ENCODE measurements around the gene ATF3. TPM values are rescaled to one million over a fixed set of nuclear protein-coding genes. Genes with fewer than 3 reads are reported as not detected.
A peak's percentile ranks its signal among the peaks of the same experiment; 100 is the strongest.
"Not testable (repeated sequence)": the region's sequence is repeated elsewhere in the genome, so short reads cannot be mapped to it uniquely, and the experiment has no call there.

Gene ATF3
- total RNA-seq, 1 experiment from 2014 or later = 6.0 TPM

DNA sequence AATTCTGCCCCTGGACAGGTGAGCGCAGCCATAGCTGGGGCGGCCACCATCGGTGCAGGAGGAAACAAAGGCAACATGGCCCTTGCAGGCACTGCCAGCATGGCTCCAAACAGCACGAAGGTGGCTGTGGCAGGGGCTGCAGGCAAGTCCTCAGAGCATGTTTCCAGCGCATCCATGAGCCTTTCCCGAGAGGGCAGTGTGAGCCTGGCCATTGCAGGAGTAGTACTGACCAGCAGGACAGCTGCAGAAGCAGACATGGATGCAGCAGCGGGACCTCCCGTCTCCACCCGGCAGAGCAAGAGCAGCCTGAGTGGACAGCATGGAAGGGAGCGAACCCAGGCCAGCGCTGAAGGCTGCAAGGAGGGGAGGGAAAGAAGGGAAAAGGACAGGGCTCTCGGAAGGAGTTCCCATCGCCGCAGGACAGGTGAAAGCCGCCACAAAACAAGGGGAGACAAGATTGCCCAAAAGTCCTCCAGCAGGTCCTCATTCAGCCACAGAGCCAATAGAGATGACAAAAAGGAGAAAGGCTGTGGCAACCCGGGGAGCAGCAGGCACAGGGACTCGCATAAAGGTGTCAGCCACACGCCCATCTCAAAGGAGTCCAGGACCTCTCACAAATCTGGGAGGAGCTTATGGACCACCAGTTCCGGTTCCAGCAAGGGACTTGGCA lies 17.4 kb downstream of the ATF3 start:
- no peak for DNase-seq (ENCODE audit: low read depth)

DNA sequence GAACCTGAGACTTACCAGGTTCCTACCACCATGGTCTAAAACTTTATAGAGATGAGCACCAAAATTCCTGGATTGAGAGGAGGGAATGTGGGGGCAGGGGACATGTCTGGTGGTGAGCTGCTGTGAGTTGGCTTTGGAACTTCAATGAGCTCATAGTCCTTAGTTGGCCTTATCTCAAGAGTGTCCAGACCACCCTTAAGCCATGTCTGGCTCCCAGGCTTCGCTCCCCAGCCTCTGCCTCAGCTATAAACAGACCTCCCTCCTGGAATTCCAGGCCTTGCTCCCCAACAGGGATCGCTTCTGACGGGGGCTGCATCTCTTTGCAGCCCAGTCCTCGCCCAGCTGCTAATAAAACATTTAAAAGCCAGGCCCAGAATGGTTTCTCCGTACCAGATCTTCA lies 19.5 kb downstream of the ATF3 start:
- DNase-seq (ENCODE audit: low read depth) = no peak

GRCh38 chr1:212628813-212629415 lies 20.4 kb downstream of the ATF3 start:
- no peak for DNase-seq (ENCODE audit: low read depth)

GRCh38 chr1:212629450-212630157 lies 21.0 kb downstream of the ATF3 start:
- DNase-seq (ENCODE audit: low read depth) = no peak

- peak; percentile 61 for DNase-seq (ENCODE audit: low read depth)
Measured at GRCh38 chr1:212630158-212630900, 21.8 kb downstream of the ATF3 start.

GRCh38 chr1:212633161-212633560 lies 24.6 kb downstream of the ATF3 start:
- DNase-seq (ENCODE audit: low read depth) = no peak

GRCh38 chr1:212634252-212634651 lies 25.7 kb downstream of the ATF3 start:
- DNase-seq (ENCODE audit: low read depth) = no peak

DNA sequence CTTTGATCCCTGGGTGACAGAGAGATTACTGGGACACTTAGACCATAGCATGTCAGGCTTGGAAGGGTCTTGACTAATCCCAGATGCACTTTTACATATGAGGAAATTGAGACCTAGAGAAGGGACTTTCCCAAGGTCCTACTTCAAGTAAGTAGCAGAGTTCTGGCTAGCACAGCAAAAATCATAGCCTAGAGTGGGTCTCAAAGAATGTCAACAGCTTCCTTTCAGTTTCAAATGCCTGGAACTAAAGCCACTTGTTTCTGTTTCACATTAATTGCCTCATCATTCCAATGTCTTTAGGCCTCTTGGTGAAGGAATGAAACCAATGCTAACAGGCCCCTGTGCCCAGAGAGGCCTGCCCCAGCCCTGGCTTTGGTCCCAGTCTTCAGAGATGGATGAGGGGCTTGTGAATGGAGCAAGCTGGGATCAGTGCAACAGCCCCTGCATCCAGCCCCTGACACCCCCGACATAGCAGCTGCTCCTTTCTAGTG lies 26.6 kb downstream of the ATF3 start:
- peak; percentile 61 for DNase-seq (ENCODE audit: low read depth)

DNA sequence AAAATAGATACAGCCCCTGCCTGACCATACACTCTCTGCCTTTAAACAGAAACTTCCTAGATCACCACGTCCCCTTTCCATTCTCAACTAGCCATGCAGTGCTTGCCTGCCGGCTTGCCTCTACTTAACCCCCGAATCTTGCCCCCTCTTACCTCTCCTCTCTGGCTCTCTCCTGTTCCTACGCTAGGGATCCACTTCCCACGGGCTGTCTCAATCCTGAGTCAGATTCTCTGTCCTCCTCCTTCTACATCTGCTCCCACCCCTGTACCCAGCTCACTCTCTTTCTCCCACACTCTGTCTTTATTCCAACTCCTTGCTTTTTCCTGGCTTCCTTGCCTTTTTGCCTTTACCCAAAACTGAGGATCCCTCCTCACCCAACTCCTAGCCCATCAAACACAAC lies 29.3 kb downstream of the ATF3 start:
- DNase-seq (ENCODE audit: low read depth) = peak; percentile 31

DNA sequence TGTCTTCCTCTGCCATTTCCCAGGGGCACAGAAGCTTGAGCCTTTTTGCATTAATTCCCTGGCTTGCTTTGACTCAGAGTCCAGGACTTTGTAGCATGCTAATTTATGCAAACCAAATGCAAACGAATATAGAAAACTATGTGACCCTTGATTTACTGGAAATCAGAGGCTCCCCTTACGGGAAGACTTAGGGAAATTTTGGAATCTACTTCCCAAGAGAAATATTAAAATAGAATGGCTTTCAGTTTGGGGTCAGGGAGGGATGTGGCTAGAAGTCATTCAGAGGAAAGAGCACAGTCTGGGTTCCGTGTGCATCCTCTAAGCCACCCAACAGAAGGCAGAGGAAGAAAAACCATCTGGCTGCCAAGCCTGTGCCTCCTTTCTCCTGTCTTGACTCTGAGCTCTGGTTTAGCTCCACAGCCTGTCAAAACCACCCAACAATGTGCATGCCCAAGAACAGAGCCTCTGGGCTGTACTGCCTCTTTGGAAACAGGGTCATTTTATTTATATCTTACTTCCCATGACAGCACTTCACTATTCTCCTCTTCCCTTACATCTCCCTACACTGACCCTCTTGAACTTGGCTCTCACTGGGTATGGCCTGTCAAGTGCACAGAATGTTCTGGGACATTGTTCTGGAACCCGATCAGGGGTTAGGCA lies 30.1 kb downstream of the ATF3 start:
- DNase-seq (ENCODE audit: low read depth) = peak; percentile 72

- not testable (repeated sequence) for DNase-seq (ENCODE audit: low read depth)
Measured at GRCh38 chr1:212639524-212639923, 31.0 kb downstream of the ATF3 start.

DNA sequence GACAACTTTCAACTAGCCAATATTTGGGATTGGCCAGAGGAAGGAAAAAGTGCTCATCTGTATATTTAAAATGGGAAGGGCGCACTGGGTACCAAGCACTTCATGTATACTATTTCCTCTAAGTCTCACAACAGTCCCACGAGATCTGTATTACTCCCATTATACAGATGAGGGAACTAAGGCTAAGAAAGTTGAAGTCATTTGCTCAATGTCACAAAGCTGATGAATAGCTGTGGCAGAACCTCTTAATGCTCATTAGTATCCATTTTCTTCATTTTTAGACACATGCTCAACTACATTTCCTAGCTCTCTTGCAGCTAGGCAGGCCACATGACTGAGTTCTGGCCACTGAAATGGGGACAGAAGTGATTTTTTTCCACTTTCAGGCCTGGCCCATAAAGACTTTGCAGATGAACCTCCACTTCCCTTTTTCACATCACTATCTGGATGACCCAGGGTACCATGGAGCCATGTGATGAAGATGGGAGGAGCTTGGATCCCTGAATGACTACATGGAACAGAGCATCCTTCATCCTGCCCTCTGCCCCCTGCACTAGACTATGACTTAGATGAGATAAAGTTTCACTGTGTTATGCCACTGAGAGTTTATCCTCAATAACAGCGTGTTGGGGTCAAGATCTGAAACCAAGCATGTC lies 31.8 kb downstream of the ATF3 start:
- no peak for DNase-seq (ENCODE audit: low read depth)

GRCh38 chr1:212641956-212642355 lies 33.4 kb downstream of the ATF3 start:
- no peak for DNase-seq (ENCODE audit: low read depth)

DNA sequence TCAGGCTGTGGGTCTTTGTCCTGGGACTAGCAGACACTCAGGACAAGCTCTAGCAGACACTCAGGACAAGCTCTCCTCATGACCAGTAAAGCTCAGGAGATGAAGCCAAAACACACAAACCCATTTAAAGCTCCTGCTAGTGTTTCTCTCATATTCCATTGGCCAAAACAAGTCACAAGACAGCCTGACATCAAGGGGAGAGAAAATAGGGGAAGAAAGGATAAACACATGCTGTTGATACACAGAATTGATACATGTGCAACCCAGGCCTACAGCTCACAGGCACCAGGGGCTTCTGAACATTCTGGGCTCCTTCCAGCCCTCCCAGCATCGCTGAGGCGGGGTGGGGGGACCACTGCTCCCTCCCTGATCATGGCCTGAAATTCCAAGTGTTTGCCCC lies 35.3 kb downstream of the ATF3 start:
- DNase-seq (ENCODE audit: low read depth) = no peak

- DNase-seq (ENCODE audit: low read depth) = no peak
Measured at GRCh38 chr1:212644866-212645545, 36.4 kb downstream of the ATF3 start.

DNA sequence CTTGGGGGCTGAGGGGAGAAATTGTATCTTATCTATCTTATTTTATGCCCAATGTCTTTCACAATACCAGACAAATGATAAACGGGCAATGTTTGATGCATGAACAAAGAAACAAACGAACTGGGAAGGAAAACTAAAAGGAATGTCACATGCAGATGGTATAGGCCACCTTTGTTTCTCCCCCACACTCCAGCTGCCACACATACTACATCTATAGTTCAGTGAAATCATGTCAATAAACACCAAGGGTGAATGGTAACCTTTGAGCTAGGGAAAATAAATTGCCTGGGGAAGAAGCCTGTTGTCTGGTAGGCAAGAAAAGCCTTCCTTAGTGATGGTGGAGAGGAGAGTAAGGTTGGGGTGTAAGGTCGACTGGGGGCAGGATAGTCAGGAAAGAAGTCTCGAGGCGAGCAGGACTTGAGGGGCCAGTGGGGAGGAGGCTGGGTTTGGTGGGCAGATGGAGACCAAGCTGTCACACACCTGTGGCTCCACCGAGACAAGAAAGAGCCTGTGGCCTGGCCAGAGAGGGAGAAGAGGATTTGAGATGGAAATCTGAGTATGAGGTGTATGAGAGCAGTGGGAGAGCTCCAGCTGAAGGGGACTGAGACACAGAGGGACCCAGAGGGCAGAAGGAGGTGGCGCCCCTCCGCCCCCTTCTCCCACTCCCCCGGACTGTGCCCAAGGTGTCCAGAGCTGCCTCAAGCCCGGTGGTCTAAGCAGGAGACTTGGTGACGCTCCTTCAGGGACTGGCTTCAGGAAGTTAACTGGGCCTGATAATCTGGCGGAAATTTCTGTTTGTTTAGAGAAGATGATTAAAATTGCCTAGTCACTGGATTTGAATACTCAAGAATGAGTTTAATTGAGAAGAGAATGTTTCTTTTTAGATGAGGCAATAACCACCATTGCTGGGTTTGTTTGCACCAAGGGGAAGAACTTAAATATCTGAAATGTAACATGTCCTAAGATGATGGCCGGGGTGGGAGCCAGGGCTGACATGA lies 37.3 kb downstream of the ATF3 start:
- no peak for DNase-seq (ENCODE audit: low read depth)

- DNase-seq (ENCODE audit: low read depth) = no peak
Measured at GRCh38 chr1:212646588-212646987, 38.0 kb downstream of the ATF3 start.

DNA sequence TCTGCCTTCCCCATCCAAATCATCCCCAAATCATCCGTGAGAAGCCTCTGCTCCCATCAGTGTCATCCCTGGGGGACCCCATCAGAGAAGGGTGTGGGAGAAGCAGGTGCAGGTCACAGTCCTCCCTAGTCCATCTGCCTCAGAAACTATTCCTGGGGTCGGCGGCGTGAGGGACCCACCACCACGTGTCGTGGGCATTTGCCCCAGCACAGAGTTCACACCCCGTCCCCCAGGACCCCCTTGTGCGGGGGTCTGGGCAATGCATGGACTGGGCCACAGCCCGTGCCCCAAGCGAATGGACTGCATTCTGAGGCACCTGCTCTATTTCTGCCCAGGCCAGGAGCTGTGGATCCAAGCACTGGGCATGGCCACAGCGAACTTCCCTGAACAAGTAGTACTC lies 38.4 kb downstream of the ATF3 start:
- no peak for DNase-seq (ENCODE audit: low read depth)

DNA sequence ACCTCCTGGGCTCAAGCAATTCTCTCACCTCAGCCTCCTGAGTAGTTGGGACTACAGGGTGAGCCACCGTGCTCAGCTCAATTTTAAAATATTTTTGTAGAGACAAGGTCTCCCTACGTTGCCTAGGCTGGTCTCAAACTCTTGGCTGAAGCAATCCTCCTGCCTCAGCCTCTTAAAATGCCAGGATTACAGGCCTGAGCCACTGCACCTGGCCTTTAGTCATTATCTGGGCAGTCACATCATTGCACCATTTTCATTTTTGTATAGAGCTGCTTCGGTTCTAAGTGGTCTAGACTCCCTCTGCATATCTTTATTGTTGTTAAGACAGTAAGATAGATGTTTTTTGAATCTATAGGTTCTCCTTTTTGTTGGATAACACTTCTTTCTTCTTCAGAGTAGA lies 39.9 kb downstream of the ATF3 start:
- DNase-seq (ENCODE audit: low read depth) = no peak
